NCI-H2227 treated with DMSO at 0.1 percent for 48 hours (cell line): ENCODE results near the gene PTH2R.
"Not testable (repeated sequence)": the region's sequence is repeated elsewhere in the genome, so short reads cannot be mapped to it uniquely, and the experiment has no call there.

Experiments
- DNase-seq: peaks from one replicate; lab custom pipeline; 2025; lab: John Stamatoyannopoulos, UW

The PTH2R gene

GRCh38 chr2:208406474-208407451, at the start of gene PTH2R:
Gene PTH2R (plus strand): TSS chr2:208406792. CDS start chr2:208407044, 252 bp downstream.
- peak; percentile 51 for DNase-seq

- DNase-seq = no peak
These were observed 49.6 kb upstream of the PTH2R start for GRCh38 chr2:208356846-208357574.

GRCh38 chr2:208358758-208359631, 47.6 kb upstream of the PTH2R start:
- DNase-seq = no peak

- no peak for DNase-seq
These were observed 47.0 kb upstream of the PTH2R start for GRCh38 chr2:208359632-208359986.

GRCh38 chr2:208360259-208361076, 46.1 kb upstream of the PTH2R start:
- no peak for DNase-seq

GRCh38 chr2:208361077-208361441, 45.5 kb upstream of the PTH2R start:
- no peak for DNase-seq

- no peak for DNase-seq
These were observed 43.1 kb upstream of the PTH2R start for GRCh38 chr2:208363485-208363884.

GRCh38 chr2:208366215-208367127, 40.1 kb upstream of the PTH2R start:
- no peak for DNase-seq

- DNase-seq = no peak
These were observed 37.5 kb upstream of the PTH2R start for GRCh38 chr2:208369091-208369490.

- no peak for DNase-seq
These were observed 35.5 kb upstream of the PTH2R start for GRCh38 chr2:208370881-208371633.

GRCh38 chr2:208371634-208371935, 35.0 kb upstream of the PTH2R start:
- no peak for DNase-seq

GRCh38 chr2:208373460-208374089, 33.0 kb upstream of the PTH2R start:
- DNase-seq = peak; percentile 64

GRCh38 chr2:208375491-208376068, 31.0 kb upstream of the PTH2R start:
- no peak for DNase-seq

- DNase-seq = not testable (repeated sequence)
These were observed 29.2 kb upstream of the PTH2R start for GRCh38 chr2:208377344-208377860.

- no peak for DNase-seq
These were observed 27.4 kb upstream of the PTH2R start for GRCh38 chr2:208379192-208379591.

- DNase-seq = no peak
These were observed 22.0 kb upstream of the PTH2R start for GRCh38 chr2:208384637-208385036.

- no peak for DNase-seq
These were observed 20.1 kb upstream of the PTH2R start for GRCh38 chr2:208386541-208386940.

GRCh38 chr2:208389940-208390339, 16.7 kb upstream of the PTH2R start:
- no peak for DNase-seq

- DNase-seq = no peak
These were observed 14.3 kb upstream of the PTH2R start for GRCh38 chr2:208392300-208392699.
